GM21526 (cell line): ENCODE data around the gene TBC1D30.
"Not testable (repeated sequence)": the region's sequence is repeated elsewhere in the genome, so short reads cannot be mapped to it uniquely, and the experiment has no call there.

Experiments used
- ATAC-seq: cut with Tn5 transposase; IDR thresholded peaks from one replicate; pipeline ENCODE4 v1.9.1; 2021; ENCODE audit warnings: moderate library complexity; ENCODE audit not compliant: unreplicated experiment, low FRiP score

Gene TBC1D30

GRCh38 chr12:64848409-64848808 is 24.0 kb downstream of the TBC1D30 start:
- ATAC-seq = not testable (repeated sequence)

GRCh38 chr12:64858882-64859605 is 34.6 kb downstream of the TBC1D30 start:
- ATAC-seq = no peak

GRCh38 chr12:64860446-64860998 is 36.1 kb downstream of the TBC1D30 start:
- ATAC-seq = no peak

GRCh38 chr12:64864319-64864718 is 39.9 kb downstream of the TBC1D30 start:
- ATAC-seq = no peak

- ATAC-seq = no peak
Measured at GRCh38 chr12:64875186-64875585, 50.7 kb downstream of the TBC1D30 start.

- no peak for ATAC-seq
Measured at GRCh38 chr12:64876388-64877071, 52.1 kb downstream of the TBC1D30 start.

GRCh38 chr12:64877363-64878004 is 53.0 kb downstream of the TBC1D30 start:
- peak; percentile 79 for ATAC-seq

GRCh38 chr12:64882687-64883086 is 58.2 kb downstream of the TBC1D30 start:
- no peak for ATAC-seq

- no peak for ATAC-seq
Measured at GRCh38 chr12:64883264-64884163, 59.1 kb downstream of the TBC1D30 start.

GRCh38 chr12:64884164-64884542 is 59.7 kb downstream of the TBC1D30 start:
- no peak for ATAC-seq

- no peak for ATAC-seq
Measured at GRCh38 chr12:64884728-64885127, 60.3 kb downstream of the TBC1D30 start.

GRCh38 chr12:64889434-64890216 is 65.2 kb downstream of the TBC1D30 start:
- no peak for ATAC-seq

GRCh38 chr12:64890873-64891468 is 66.5 kb downstream of the TBC1D30 start:
- no peak for ATAC-seq

GRCh38 chr12:64891629-64892028 is 67.2 kb downstream of the TBC1D30 start:
- ATAC-seq = no peak

GRCh38 chr12:64892561-64892960 is 68.1 kb downstream of the TBC1D30 start:
- no peak for ATAC-seq

- no peak for ATAC-seq
Measured at GRCh38 chr12:64893961-64894360, 69.5 kb downstream of the TBC1D30 start.

GRCh38 chr12:64894827-64895475 is 70.5 kb downstream of the TBC1D30 start:
- no peak for ATAC-seq

GRCh38 chr12:64895526-64895925 is 71.1 kb downstream of the TBC1D30 start:
- no peak for ATAC-seq

- no peak for ATAC-seq
Measured at GRCh38 chr12:64900540-64900939, 76.1 kb downstream of the TBC1D30 start.
